NB4 (cell line): ENCODE measurements around the gene FBXW11.

ENCODE experiments used
- MAX ChIP-seq: IDR thresholded peaks from 2 replicates; pipeline ENCODE4 v1.6.1; 2011; ENCODE audit warnings: low read depth, low read length
- MYC ChIP-seq: IDR thresholded peaks from 2 replicates; pipeline ENCODE4 v1.6.1; 2011; ENCODE audit warnings: low read depth, low read length
- POLR2A ChIP-seq: IDR thresholded peaks from 2 replicates; pipeline ENCODE4 v1.6.1; 2011; ENCODE audit warnings: mild to moderate bottlenecking; ENCODE audit not compliant: insufficient read length; ENCODE audit errors: extremely low read depth
- TF ChIP-seq, protein P1 (sequence below): IDR thresholded peaks from one replicate; pipeline ENCODE4 v1.5.1; 2012; ENCODE audit warnings: low read depth, low read length

GRCh38 chr5:172049226-172049796 is 42.9 kb upstream of the FBXW11 start:
- TF ChIP-seq, protein P1, sequence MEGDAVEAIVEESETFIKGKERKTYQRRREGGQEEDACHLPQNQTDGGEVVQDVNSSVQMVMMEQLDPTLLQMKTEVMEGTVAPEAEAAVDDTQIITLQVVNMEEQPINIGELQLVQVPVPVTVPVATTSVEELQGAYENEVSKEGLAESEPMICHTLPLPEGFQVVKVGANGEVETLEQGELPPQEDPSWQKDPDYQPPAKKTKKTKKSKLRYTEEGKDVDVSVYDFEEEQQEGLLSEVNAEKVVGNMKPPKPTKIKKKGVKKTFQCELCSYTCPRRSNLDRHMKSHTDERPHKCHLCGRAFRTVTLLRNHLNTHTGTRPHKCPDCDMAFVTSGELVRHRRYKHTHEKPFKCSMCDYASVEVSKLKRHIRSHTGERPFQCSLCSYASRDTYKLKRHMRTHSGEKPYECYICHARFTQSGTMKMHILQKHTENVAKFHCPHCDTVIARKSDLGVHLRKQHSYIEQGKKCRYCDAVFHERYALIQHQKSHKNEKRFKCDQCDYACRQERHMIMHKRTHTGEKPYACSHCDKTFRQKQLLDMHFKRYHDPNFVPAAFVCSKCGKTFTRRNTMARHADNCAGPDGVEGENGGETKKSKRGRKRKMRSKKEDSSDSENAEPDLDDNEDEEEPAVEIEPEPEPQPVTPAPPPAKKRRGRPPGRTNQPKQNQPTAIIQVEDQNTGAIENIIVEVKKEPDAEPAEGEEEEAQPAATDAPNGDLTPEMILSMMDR: no peak
- no peak for TF ChIP-seq POLR2A
- TF ChIP-seq MAX: no peak
- TF ChIP-seq MYC: no peak
